HCT116 (cell line): Measurements from ENCODE around the gene SLC8A1. TPM values are rescaled to one million over a fixed set of nuclear protein-coding genes. Genes with fewer than 3 reads are reported as not detected.

Source experiments
- ATAC-seq: fragments of 200-7000 bp; cut with Tn5 transposase; 2 replicates; pipeline ENCODE4 v1.9.1; 2020; ENCODE audit warnings: mild to moderate bottlenecking, moderate library complexity
- BruUV-seq: library from RNA; stranded (reverse); fragments of 400-500 nt; replicated peaks from 2 replicates; lab custom pipeline; 2021; lab: Mats Ljungman, UMichigan
- CTCF ChIA-PET: fragments of 300-600 bp; sonication (Branson Sonifier 250); formaldehyde crosslinking; loops from one replicate; lab custom pipeline; 2021; ENCODE audit warnings: antibody characterized with exemption; lab: Charles Lee
- POLR2A ChIA-PET: fragments of 300-600, 350-600 bp; sonication (Branson Sonifier 250); formaldehyde crosslinking; loops from one replicate; lab custom pipeline; 2021; ENCODE audit warnings: antibody characterized with exemption; lab: Charles Lee
- RAD21 ChIA-PET, 2 experiments: fragments of 300-600 bp; sonication (Branson Sonifier 250); formaldehyde crosslinking; loops; one replicate each; lab custom pipeline; 2023; ENCODE audit warnings: low total read pairs in 2 of 2; ENCODE audit not compliant: uncharacterized antibody in 2 of 2, unreplicated experiment in 2 of 2, low non-redundant PET in 1 of 2; lab: Charles Lee
- DNase-seq: peaks from one replicate; pipeline ENCODE4 v3.0.0-alpha.2; 2010; ENCODE audit warnings: low read depth, low spot score
- H2AFZ ChIP-seq: fragments of 200-600 bp; shearing (Covaris generic), sonication (generic); 2 replicates; pipeline ENCODE4 v1.6.1; 2017; ENCODE audit warnings: low read depth, mixed run types, mixed read lengths, antibody characterized with exemption, low read length; ENCODE audit not compliant: poor library complexity, severe bottlenecking
- H3K27ac ChIP-seq: 2 replicates; pipeline ENCODE4 v1.5.1; 2012; ENCODE audit warnings: low read depth, low read length
- H3K27me3 ChIP-seq: fragments of 200-600 bp; sonication (generic); 2 replicates; pipeline ENCODE4 v1.6.1; 2016; ENCODE audit warnings: mixed run types, low read length, mixed read lengths; ENCODE audit not compliant: insufficient read depth
- H3K36me3 ChIP-seq, 2 experiments: fragments of 200-500 bp in 1 of 2; fragments of 200-600 bp in 1 of 2; sonication (Bioruptor generic) in 1 of 2; sonication (generic) in 1 of 2; 2 replicates each; pipeline versions ENCODE4 v1.5.1 to v1.6.1; 2014 to 2016; ENCODE audit warnings: low read length in 2 of 2, inconsistent platforms in 1 of 2, mixed read lengths in 1 of 2, mixed run types in 1 of 2; ENCODE audit not compliant: insufficient read depth in 2 of 2, control insufficient read depth in 1 of 2
- H3K4me1 ChIP-seq, 2 experiments: fragments of 200-600 bp in 1 of 2; sonication (generic) in 1 of 2; 2 replicates each; pipeline versions ENCODE4 v1.5.1 to v1.6.1; 2012 to 2017; ENCODE audit warnings: low read length in 2 of 2, inconsistent platforms in 1 of 2, mild to moderate bottlenecking in 1 of 2, mixed read lengths in 1 of 2, mixed run types in 1 of 2, moderate library complexity in 1 of 2; ENCODE audit not compliant: insufficient read depth in 2 of 2, control insufficient read depth in 1 of 2
- H3K4me2 ChIP-seq: fragments of 200-600 bp; sonication (generic); 2 replicates; pipeline ENCODE4 v1.6.1; 2017; ENCODE audit warnings: mixed run types, low read length, mixed read lengths
- H3K4me3 ChIP-seq, 2 experiments: fragments of 200-600 bp in 1 of 2; sonication (generic) in 1 of 2; replicated peaks in 1 of 2; 2 replicates each; pipeline ENCODE4 v1.5.1; 2011 to 2016; ENCODE audit warnings: low read length in 2 of 2, control low read depth in 1 of 2, low read depth in 1 of 2, mild to moderate bottlenecking in 1 of 2, mixed read lengths in 1 of 2, mixed run types in 1 of 2
- H3K79me2 ChIP-seq: fragments of 200-600 bp; sonication (generic); 2 replicates; pipeline ENCODE4 v1.6.1; 2017; ENCODE audit warnings: mild to moderate bottlenecking, mixed run types, low read length, moderate library complexity, mixed read lengths; ENCODE audit not compliant: insufficient read depth
- H3K9ac ChIP-seq: fragments of 200-600 bp; sonication (generic); 2 replicates; pipeline ENCODE4 v1.6.1; 2016; ENCODE audit warnings: low read length, mixed read lengths
- H3K9me2 ChIP-seq: fragments of 200-600 bp; sonication (generic), shearing (Covaris generic); 2 replicates; pipeline ENCODE4 v1.6.1; 2017; ENCODE audit warnings: mixed run types, mild to moderate bottlenecking, moderate library complexity; ENCODE audit not compliant: insufficient read depth
- H3K9me3 ChIP-seq, 2 experiments: fragments of 200-500 bp in 1 of 2; fragments of 200-600 bp in 1 of 2; sonication (Bioruptor generic) in 1 of 2; sonication (generic) in 1 of 2; 2 replicates each; pipeline ENCODE4 v1.6.1; 2014 to 2017; ENCODE audit warnings: low read length in 2 of 2, mixed read lengths in 2 of 2, inconsistent platforms in 1 of 2, low read depth in 1 of 2, mild to moderate bottlenecking in 1 of 2, mixed run types in 1 of 2, moderate library complexity in 1 of 2; ENCODE audit not compliant: control insufficient read depth in 1 of 2, insufficient read depth in 1 of 2
- H4K20me1 ChIP-seq: fragments of 200-600 bp; sonication (generic), shearing (Covaris generic); 2 replicates; pipeline ENCODE4 v1.6.1; 2017; ENCODE audit warnings: mixed run types, mild to moderate bottlenecking, moderate library complexity; ENCODE audit not compliant: insufficient read depth
- CBX3 ChIP-seq: IDR thresholded peaks from 2 replicates; pipeline ENCODE4 v1.6.1; 2012; ENCODE audit warnings: low read depth
- ELF1 ChIP-seq: IDR thresholded peaks from 2 replicates; pipeline ENCODE4 v1.6.1; 2012; ENCODE audit warnings: low read depth, borderline replicate concordance
- JUND ChIP-seq: IDR thresholded peaks from 2 replicates; pipeline ENCODE4 v1.6.1; 2012
- REST ChIP-seq: IDR thresholded peaks from 2 replicates; pipeline ENCODE4 v1.6.1; 2012; ENCODE audit warnings: low read depth
- SP1 ChIP-seq: IDR thresholded peaks from 2 replicates; pipeline ENCODE4 v1.6.1; 2012; ENCODE audit warnings: low read depth
- YY1 ChIP-seq: IDR thresholded peaks from 2 replicates; pipeline ENCODE4 v1.6.1; 2011; ENCODE audit warnings: low read length, low read depth, moderate library complexity, mild to moderate bottlenecking; ENCODE audit not compliant: insufficient replicate concordance; ENCODE audit errors: extremely low read depth
- ZFX ChIP-seq: fragments of 450-650 bp; IDR thresholded peaks from 2 replicates; pipeline ENCODE4 v1.6.1; 2017
- intact Hi-C: fragments of 100-400 bp; cut with micrococcal nuclease; formaldehyde crosslinking; loops from 2 replicates; pipeline ENCODE4 v1.10.0; 2022
- total RNA-seq: library from RNA; stranded (reverse); gene quantifications from one replicate; pipeline ENCODE4 v1.2.1, GENCODE V29; 2021; ENCODE audit not compliant: unreplicated experiment
- TF ChIP-seq, protein P1 (sequence below): IDR thresholded peaks from 2 replicates; pipeline ENCODE4 v1.6.1; 2012
- TF ChIP-seq, protein P2 (sequence below): IDR thresholded peaks from 2 replicates; pipeline ENCODE4 v1.6.1; 2012

SLC8A1 gene
- total RNA-seq, 1 experiment from 2014 or later = 0.07 TPM

- intact Hi-C loops = no loop called here
- no peak overlapping the region for H2AFZ ChIP-seq
- no peak for ATAC-seq
- no peaks in the 10 kb centered on the region for H3K79me2 ChIP-seq
- no peak overlapping the region for H3K4me2 ChIP-seq
- CTCF ChIA-PET = no interaction called here
- H4K20me1 ChIP-seq = no peaks in the 10 kb centered on the region
- H3K27ac ChIP-seq = no peak overlapping the region
- no peak overlapping the region for H3K4me3 ChIP-seq
- BruUV-seq = no TSS peak
- no peak for DNase-seq
- POLR2A ChIA-PET = no interaction called here
- H3K27me3 ChIP-seq = peaks cover 18% of the 10 kb centered on the region; the same call in 1 of the 2 replicates
- RAD21 ChIA-PET = no interaction called here
- H3K9ac ChIP-seq = no peak overlapping the region
- TF ChIP-seq YY1 = no peak
- no peak for TF ChIP-seq ZFX
- TF ChIP-seq ELF1 = no peak
- no peak for TF ChIP-seq SP1
- TF ChIP-seq, protein P1, sequence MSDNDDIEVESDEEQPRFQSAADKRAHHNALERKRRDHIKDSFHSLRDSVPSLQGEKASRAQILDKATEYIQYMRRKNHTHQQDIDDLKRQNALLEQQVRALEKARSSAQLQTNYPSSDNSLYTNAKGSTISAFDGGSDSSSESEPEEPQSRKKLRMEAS = no peak
- TF ChIP-seq CBX3 = no peak
- TF ChIP-seq, protein P2, sequence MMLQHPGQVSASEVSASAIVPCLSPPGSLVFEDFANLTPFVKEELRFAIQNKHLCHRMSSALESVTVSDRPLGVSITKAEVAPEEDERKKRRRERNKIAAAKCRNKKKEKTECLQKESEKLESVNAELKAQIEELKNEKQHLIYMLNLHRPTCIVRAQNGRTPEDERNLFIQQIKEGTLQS = no peak
- TF ChIP-seq REST = no peak
- no peak for TF ChIP-seq JUND
- H3K4me1 ChIP-seq = no peaks in the 10 kb centered on the region
- no peaks in the 10 kb centered on the region for H3K36me3 ChIP-seq
- no peaks in the 10 kb centered on the region for H3K9me2 ChIP-seq
- no peaks in the 10 kb centered on the region for H3K9me3 ChIP-seq
These were observed 307.9 kb downstream of the SLC8A1 start for GRCh38 chr2:40144022-40144421.
